Omental fat pad (tissue), 4 donors: ENCODE measurements around the gene PPP2R5A. TPM values are rescaled to one million over a fixed set of nuclear protein-coding genes. Genes with fewer than 3 reads are reported as not detected.

Experiments used
- ATAC-seq: fragments of 150-250 bp; one replicate; pipeline ENCODE4 v1.9.1; 2016; ENCODE audit warnings: mild to moderate bottlenecking, moderate library complexity; ENCODE audit not compliant: low FRiP score
- DNase-seq: peaks from one replicate; pipeline ENCODE4 v3.0.0-alpha.2; 2019; ENCODE audit warnings: low spot score
- total RNA-seq, 4 donors: library from RNA; depleted of rRNA; stranded (reverse); fragments of >200 nt; gene quantifications; one replicate each; pipeline ENCODE4 v1.1.0, GENCODE V29; 2016
- TF ChIP-seq, protein P1 (sequence below), 3 donors: fragments of 450-650 bp; IDR thresholded peaks; one replicate each; pipeline ENCODE4 v1.5.1; 2016 to 2017; ENCODE audit warnings: antibody characterized with exemption in 3 of 3, mild to moderate bottlenecking in 3 of 3, moderate library complexity in 2 of 3

The PPP2R5A gene
- total RNA-seq, 4 donors from 2014 or later: 34.8 to 98.6 (median 66.1) TPM

DNA sequence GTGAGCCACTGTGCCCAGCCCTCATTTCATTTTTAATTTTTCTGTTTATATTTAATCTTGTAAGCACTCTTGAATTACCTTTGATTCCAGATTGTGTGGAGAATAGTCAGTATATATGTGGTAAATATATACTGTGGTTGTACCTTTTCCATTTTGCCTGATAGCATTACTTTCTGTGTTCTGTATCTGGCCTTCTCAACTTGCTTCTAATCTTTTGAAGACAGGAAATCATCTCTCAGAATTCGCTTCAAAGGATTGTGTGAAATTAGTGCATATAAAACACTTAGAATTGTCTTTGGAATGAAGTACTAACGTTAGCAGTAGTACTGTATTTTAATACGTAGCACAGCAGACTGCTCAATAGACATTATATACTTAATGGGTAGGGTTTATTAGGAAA, 37.9 kb downstream of the PPP2R5A start:
- DNase-seq (no peak), ATAC-seq (no peak)
- TF ChIP-seq, protein P1, sequence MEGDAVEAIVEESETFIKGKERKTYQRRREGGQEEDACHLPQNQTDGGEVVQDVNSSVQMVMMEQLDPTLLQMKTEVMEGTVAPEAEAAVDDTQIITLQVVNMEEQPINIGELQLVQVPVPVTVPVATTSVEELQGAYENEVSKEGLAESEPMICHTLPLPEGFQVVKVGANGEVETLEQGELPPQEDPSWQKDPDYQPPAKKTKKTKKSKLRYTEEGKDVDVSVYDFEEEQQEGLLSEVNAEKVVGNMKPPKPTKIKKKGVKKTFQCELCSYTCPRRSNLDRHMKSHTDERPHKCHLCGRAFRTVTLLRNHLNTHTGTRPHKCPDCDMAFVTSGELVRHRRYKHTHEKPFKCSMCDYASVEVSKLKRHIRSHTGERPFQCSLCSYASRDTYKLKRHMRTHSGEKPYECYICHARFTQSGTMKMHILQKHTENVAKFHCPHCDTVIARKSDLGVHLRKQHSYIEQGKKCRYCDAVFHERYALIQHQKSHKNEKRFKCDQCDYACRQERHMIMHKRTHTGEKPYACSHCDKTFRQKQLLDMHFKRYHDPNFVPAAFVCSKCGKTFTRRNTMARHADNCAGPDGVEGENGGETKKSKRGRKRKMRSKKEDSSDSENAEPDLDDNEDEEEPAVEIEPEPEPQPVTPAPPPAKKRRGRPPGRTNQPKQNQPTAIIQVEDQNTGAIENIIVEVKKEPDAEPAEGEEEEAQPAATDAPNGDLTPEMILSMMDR (IDR thresholded peaks at IDR 0.05): no peak

DNA sequence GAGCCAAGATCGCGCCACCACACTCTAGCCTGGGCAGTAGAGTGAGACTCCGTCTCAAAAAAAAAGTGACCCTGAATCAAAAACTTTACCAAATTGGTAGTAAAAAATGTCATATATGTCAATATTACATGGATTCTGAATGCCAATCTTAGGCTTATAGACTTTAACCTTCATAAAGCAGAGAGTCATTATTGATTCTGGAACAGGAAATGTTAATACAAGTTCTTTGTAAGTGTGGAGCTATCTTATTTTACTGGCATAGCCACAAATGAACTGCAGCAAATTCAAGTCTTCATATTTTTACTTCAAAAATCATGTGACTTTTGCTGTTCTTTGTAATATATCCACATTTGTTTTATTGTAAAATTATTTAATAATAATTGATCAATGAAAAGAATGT, 41.3 kb downstream of the PPP2R5A start:
- ATAC-seq (no peak), DNase-seq (no peak)
- TF ChIP-seq, protein P1 (IDR thresholded peaks at IDR 0.05): no peak

DNA sequence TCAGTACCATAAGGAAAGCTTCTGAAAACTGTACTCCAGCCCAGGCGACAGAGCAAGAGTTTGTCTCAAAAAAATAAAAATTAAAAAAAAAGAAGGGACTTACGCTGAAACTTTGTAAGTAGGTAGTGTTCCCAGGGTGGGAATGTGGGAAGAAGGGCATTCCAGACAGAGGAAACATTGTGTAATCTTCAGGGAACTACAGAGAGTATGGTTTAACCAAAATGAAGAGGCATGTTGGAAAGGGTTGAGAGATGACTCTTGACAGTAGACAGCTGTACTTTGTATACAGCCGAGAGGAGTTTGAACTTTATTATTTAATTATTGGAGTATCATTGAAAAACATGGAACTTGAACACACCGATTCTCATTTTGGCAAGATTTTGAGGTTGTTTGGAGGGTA, 43.0 kb downstream of the PPP2R5A start:
- TF ChIP-seq, protein P1 (IDR thresholded peaks at IDR 0.05): no peak
- no peak for ATAC-seq
- no peak for DNase-seq

DNA sequence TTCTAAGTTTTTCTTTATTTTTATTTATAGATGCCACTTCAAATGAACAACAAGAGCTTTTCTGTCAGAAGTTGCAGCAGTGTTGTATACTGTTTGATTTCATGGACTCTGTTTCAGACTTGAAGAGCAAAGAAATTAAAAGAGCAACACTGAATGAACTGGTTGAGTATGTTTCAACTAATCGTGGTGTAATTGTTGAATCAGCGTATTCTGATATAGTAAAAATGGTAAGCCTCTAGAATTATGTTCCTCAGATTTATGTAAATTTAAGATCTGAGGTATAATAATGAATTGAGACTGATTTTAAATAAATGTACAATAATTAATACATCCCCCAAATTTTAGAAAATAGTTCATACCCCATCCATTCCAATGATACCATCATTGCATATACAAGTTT, 43.9 kb downstream of the PPP2R5A start:
- DNase-seq: no peak
- TF ChIP-seq, protein P1 (IDR thresholded peaks at IDR 0.05): no peak
- ATAC-seq: no peak

DNA sequence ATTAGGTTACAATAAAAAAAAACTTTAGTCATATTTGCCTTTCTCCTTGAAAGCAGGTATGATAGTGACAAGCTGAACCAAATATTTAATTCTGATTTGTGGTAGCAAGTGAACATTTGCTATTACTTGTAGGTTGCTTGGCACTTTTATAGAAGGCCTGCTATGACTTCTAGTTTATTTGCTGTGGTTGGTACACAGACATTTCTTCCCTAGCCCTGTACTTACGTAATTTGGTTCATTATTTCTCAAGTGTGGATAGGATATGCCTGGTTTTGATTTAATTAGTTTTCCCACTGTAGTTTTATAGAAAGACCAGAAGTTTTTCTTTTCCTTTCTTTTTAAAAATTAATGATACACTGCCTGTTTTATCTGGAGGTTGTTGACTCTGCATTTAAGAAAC, 55.9 kb downstream of the PPP2R5A start:
- no peak for ATAC-seq
- TF ChIP-seq, protein P1 (IDR thresholded peaks at IDR 0.05): no peak
- DNase-seq: no peak

DNA sequence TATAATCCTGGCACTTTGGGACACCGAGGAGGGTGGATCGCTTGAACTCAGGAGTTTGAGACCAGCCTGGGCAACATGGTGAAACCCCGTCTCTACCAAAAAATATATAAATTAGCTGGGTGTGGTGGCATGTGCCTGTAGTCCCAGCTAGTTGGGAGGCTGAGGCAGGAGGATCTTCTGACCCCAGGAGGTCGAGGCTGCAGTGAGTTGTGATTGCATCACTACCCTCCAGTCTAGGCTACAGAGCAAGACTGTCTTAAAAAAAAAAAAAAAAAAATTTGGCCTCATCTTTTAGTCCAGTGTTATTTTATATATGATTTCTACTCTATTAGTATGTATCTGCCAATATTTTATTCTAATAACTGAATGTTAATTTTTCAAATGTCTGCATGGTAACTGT, 59.7 kb downstream of the PPP2R5A start:
- no peak for ATAC-seq
- TF ChIP-seq, protein P1 (IDR thresholded peaks at IDR 0.05): no peak
- no peak for DNase-seq

DNA sequence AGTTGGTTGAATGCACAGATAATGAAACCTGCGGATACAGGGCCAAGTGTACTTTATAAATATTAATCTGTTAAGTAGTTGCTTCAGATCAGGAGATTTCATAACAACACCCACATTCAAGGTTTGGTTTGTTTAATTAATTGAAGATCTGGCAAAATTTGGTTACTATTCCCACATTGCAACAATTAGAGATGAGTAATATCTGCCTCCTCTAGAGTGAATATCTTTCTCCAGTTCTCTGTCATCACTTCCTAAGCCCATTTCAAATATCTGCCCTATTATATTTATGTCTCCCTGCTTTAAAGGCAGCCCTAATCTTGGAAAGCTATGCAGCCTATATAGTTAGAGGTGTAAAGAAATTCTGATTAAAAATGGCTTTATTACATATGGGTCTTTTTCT, 61.4 kb downstream of the PPP2R5A start:
- no peak for DNase-seq
- ATAC-seq: no peak
- TF ChIP-seq, protein P1 (IDR thresholded peaks at IDR 0.05): no peak
